ENCODE data around the gene LTBP2. TPM values are rescaled to one million over a fixed set of nuclear protein-coding genes. Genes with fewer than 3 reads are reported as not detected.

The LTBP2 gene
- total RNA-seq, 2 experiments from 2014 or later, result 0.04 to 0.05 TPM

DNA sequence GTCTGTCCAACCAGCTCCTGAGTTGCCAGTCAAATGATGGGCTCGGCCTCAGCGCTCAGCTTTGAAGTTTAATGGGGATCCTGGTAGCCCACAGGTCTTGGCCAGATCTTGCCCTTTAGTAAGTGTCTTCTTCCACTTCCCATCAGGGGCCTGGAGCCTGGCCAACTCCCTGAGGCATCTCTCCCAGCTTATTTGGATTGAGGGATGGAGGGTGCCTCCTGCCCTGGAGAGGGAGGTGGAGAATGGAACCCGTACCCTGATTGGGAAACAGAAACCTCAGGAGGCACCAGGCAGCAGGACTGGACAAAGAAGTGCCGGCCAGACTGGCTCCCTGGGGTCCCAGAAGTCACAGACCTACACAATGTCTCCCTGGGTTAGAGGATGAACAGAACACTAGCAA is 40.5 kb upstream of the LTBP2 start:
- no peak for ATAC-seq
- CTCF ChIA-PET, result interaction anchor here (1.2 kb wide), 1 partner anchor 15 kb away, joined by 3 read pairs; no protein-coding TSS in a partner anchor
- TF ChIP-seq CTCF (IDR thresholded peaks at IDR 0.05), result no peak
- no peaks in the 10 kb centered on the region for H3K36me3 Mint-ChIP-seq (ENCODE audit: low read depth)
- intact Hi-C loops (cut with micrococcal nuclease), result no loop called here
- H3K4me3 Mint-ChIP-seq, result no peak overlapping the region
- POLR2A ChIA-PET, result interaction anchor here (1.5 to 1.7 kb wide), 2 partner anchors 11 to 34 kb away, joined by 3 to 5 read pairs; no protein-coding TSS in a partner anchor
- no peak for DNase-seq
- no peak overlapping the region for H3K27ac Mint-ChIP-seq
- H3K9me3 Mint-ChIP-seq, result no peaks in the 10 kb centered on the region
- H3K27me3 Mint-ChIP-seq, result no peaks in the 10 kb centered on the region
- peaks cover 7% of the 10 kb centered on the region for H3K4me1 Mint-ChIP-seq (ENCODE audit: low read depth)

DNA sequence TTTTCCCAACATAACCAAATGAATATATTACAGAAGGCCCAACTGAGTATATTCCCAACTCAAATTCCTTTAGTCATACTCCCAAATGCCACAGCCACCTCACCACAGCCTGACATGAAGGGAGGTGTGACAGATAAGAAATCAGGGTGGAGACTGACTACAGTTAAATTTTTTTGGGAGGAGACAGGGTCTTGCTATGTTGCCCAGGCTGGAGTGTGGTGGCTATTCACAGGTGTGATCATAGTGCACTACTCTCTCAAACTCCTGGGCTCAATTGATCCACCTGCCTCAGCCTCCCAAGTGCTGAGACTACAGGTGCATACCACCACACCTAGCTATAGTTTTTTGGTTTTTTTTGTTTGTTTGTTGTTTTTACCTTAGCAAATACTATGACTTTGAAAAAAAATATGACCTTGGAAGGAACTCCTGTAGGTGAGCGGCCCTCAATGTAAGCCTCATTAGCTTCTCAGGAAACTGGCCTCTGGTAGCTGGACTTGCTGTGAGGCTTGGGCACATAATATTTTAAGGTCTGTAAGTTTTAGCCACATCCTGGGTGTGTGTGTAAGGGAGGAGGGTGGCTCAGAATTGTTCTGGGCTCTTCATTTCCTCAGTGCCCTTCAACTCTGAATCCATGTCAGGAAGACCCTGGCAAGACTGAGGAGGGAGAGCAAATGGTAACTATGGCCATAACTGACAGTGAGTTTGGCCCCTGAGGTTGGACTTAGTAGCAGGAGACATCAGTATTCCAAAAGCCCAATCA is 39.1 kb upstream of the LTBP2 start:
- no peaks in the 10 kb centered on the region for H3K27me3 Mint-ChIP-seq
- CTCF ChIA-PET, result interaction anchor here (1.2 kb wide), 1 partner anchor 16 kb away, joined by 3 read pairs; no protein-coding TSS in a partner anchor
- no peak for ATAC-seq

DNA sequence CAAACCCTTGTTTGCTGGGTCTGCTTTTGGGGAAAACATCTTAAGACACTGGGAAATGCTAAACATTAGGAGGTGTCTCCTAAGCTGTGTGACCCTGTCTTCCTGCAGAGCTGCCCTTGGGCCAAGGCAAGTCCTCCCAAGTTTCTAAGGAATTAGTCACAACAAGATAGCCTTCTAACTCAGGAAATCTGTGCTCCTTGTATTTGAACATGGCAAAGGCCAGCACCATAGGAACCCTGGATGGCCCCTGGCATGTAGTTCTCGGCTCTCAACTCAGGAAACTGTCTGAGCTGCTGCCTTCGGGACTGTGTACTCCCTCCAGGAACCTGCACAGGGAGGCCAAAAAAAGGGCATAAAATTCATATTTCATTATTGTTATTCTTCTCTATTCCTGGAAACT is 37.6 kb upstream of the LTBP2 start:
- Mint-ChIP-seq H3K9me3 (no peaks in the 10 kb centered on the region), H3K4me1 (ENCODE audit: low read depth) (peaks cover 4% of the 10 kb centered on the region)
- intact Hi-C loops (cut with micrococcal nuclease), result no loop called here

More for the DNA sequence above, 39.1 kb upstream of the LTBP2 start:
- TF ChIP-seq CTCF (IDR thresholded peaks at IDR 0.05), result no peak
- intact Hi-C loops (cut with micrococcal nuclease), result no loop called here
- no peaks in the 10 kb centered on the region for H3K36me3 Mint-ChIP-seq (ENCODE audit: low read depth)
- no peaks in the 10 kb centered on the region for H3K9me3 Mint-ChIP-seq
- POLR2A ChIA-PET, result interaction anchor here (1.3 to 1.7 kb wide), 3 partner anchors 9 to 55 kb away, joined by 3 to 5 read pairs (median 4); no protein-coding TSS in a partner anchor
- peaks cover 7% of the 10 kb centered on the region for H3K4me1 Mint-ChIP-seq (ENCODE audit: low read depth)
- H3K27ac Mint-ChIP-seq, result no peak overlapping the region
- no peak overlapping the region for H3K4me3 Mint-ChIP-seq
- DNase-seq, result no peak

DNA sequence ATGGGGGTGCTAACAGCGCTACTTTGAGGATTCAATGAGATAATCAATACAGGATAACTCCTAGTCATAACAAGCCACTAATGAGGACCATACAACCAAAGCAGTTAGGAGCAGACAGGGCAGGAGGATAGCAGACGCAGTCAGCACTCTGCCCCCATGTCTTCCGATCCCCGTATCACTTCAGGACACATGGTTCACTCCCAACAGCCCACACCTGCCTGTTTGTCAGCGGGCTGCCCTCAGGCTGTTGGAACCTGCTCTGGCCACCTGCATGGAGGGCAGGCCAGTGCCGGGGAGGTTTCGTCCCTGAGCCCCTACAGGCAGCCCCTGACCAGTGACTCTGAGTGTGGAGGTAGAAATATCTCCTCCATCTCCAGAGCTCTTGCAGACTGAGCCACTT is 37.1 kb upstream of the LTBP2 start:
- Mint-ChIP-seq H3K27me3 (no peaks in the 10 kb centered on the region), H3K36me3 (ENCODE audit: low read depth) (no peaks in the 10 kb centered on the region), H3K9me3 (no peaks in the 10 kb centered on the region), H3K27ac (no peak overlapping the region), H3K4me1 (ENCODE audit: low read depth) (peaks cover 3% of the 10 kb centered on the region), H3K4me3 (no peak overlapping the region)
- ATAC-seq (no peak), DNase-seq (no peak)
- intact Hi-C loops (cut with micrococcal nuclease), result no loop called here
- ChIA-PET POLR2A (no interaction called here), CTCF (no interaction called here)
- TF ChIP-seq CTCF (IDR thresholded peaks at IDR 0.05), result no peak

More for the DNA sequence above, 37.6 kb upstream of the LTBP2 start:
- DNase-seq (no peak), ATAC-seq (no peak)
- CTCF ChIA-PET, result interaction anchor here (1.0 kb wide), 1 partner anchor 12 kb away, joined by 3 read pairs; no protein-coding TSS in a partner anchor
- POLR2A ChIA-PET, result interaction anchor here (0.9 kb wide), 1 partner anchor 113 kb away, joined by 4 read pairs; no protein-coding TSS in a partner anchor
- H3K36me3 Mint-ChIP-seq (ENCODE audit: low read depth), result no peaks in the 10 kb centered on the region
- H3K27me3 Mint-ChIP-seq, result no peaks in the 10 kb centered on the region
- no peak for TF ChIP-seq CTCF (IDR thresholded peaks at IDR 0.05)
- H3K27ac Mint-ChIP-seq, result no peak overlapping the region
- no peak overlapping the region for H3K4me3 Mint-ChIP-seq

GRCh38 chr14:74648601-74649000 is 36.6 kb upstream of the LTBP2 start:
- no peak overlapping the region for H3K4me3 Mint-ChIP-seq
- DNase-seq, result no peak
- no peaks in the 10 kb centered on the region for H3K9me3 Mint-ChIP-seq
- POLR2A ChIA-PET, result no interaction called here
- intact Hi-C loops (cut with micrococcal nuclease), result no loop called here
- no peaks in the 10 kb centered on the region for H3K36me3 Mint-ChIP-seq (ENCODE audit: low read depth)
- peaks cover 3% of the 10 kb centered on the region for H3K4me1 Mint-ChIP-seq (ENCODE audit: low read depth)
- no peak overlapping the region for H3K27ac Mint-ChIP-seq
- H3K27me3 Mint-ChIP-seq, result no peaks in the 10 kb centered on the region
- no peak for ATAC-seq
- no peak for TF ChIP-seq CTCF (IDR thresholded peaks at IDR 0.05)
- CTCF ChIA-PET, result interaction anchor here (1.7 kb wide), 1 partner anchor 40 kb away, joined by 4 read pairs; no protein-coding TSS in a partner anchor
